GM18511 (cell line): Measurements from ENCODE around the gene TMEM86A.
A peak's percentile ranks its signal among the peaks of the same experiment; 100 is the strongest.

ENCODE experiments used
- ATAC-seq: cut with Tn5 transposase; IDR thresholded peaks from one replicate; pipeline ENCODE4 v1.9.1; 2021; ENCODE audit warnings: mild to moderate bottlenecking, moderate library complexity; ENCODE audit not compliant: unreplicated experiment

TMEM86A gene

GRCh38 chr11:18699848-18700261 is 1.3 kb downstream of the TMEM86A start:
- ATAC-seq = no peak

- no peak for ATAC-seq
Measured at GRCh38 chr11:18700375-18700774, 1.8 kb downstream of the TMEM86A start.

DNA sequence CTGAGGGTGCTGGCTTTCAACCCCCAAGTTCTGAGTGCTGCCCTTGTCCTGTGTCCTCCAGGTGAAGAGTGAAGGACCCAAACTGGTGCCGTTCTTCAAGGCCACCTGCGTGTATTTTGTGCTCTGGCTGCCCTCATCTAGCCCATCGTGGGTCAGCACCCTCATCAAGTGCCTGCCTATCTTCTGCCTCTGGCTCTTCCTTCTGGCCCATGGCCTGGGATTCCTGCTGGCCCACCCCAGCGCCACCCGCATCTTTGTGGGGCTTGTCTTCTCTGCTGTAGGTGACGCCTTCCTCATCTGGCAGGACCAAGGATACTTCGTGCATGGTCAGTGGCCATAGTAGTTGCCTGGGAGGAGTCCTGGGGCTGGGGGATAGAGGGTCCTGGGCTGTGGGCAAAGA is 2.3 kb downstream of the TMEM86A start:
- no peak for ATAC-seq

DNA sequence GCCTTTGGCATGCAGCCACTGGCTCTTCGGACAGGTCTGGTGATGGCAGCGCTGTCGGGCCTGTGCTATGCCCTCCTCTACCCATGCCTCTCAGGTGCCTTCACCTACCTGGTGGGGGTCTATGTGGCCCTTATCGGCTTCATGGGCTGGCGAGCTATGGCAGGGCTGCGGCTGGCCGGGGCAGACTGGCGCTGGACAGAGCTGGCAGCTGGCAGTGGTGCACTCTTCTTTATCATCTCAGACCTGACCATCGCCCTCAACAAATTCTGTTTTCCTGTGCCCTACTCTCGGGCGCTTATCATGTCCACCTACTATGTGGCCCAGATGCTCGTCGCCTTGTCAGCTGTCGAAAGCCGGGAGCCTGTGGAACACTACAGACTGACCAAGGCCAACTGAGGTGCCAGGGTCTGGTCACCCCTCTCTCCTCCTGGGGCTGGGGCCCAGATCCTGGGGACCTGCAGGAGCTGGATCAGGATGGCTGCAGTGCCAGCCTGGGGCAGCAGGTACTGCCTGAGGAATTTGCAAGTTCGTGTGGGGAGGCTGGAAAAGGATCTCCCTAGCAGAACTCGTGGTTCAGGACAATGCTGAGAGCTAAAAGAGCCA is 3.1 kb downstream of the TMEM86A start:
- no peak for ATAC-seq

DNA sequence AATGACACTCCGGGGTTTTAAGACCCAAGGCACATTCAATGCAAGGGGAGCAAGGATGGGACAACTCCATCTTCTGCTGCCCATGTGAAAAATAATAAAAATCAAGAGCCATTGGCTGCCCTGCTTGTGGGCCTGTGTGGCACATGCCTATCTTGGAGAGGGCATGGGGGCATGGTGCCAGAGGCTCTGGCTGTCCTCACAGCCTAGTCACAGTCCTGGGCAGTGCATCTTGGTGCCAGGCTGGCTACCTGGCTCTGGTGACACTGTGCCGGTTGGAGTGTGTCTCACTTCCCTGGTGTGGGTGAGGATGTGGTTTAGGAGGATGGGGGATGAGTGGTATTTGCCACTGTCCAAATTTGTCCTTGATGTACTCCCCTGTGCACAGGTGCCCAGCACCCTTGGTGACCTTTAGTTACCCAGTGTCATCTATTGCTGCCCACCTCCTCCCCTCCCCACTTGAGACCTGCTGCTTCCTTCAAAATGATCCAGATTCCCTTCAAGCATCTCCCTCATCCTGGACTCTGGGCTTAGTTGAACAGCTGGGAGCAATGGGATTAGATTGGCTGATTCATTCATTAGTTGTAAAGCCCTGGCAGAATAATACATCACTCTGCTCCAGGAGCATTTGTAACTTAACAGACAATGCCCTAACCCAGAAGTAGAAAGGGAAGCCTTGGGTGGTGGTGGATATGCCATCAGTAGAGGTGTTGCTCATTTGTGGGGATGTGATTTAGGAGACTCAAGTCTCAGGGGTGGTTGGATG is 4.6 kb downstream of the TMEM86A start:
- ATAC-seq = no peak

GRCh38 chr11:18704045-18704645 is 5.6 kb downstream of the TMEM86A start:
- ATAC-seq = no peak

DNA sequence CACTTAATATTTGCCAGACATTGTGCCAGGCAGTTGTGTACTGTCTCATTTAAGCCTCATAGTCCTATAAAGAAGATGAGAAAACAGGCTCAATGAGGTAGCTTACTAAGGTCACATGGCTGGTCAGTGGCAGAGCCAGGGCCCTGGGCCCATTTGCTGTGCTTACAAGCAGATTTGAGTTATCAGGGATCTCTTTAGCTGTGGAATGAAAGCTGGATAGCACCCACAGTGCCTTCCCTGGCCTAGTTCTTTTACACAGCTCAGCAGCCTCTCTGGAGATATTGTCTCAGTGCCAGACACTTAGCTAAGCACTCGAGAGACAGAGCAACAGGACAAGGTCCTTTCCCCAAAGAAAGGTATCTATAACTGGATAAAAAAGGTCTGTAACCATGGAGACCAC is 6.1 kb downstream of the TMEM86A start:
- no peak for ATAC-seq

GRCh38 chr11:18705651-18706281 is 7.2 kb downstream of the TMEM86A start:
- ATAC-seq = no peak

GRCh38 chr11:18706330-18707243 is 8.0 kb downstream of the TMEM86A start:
- peak; percentile 64 for ATAC-seq

DNA sequence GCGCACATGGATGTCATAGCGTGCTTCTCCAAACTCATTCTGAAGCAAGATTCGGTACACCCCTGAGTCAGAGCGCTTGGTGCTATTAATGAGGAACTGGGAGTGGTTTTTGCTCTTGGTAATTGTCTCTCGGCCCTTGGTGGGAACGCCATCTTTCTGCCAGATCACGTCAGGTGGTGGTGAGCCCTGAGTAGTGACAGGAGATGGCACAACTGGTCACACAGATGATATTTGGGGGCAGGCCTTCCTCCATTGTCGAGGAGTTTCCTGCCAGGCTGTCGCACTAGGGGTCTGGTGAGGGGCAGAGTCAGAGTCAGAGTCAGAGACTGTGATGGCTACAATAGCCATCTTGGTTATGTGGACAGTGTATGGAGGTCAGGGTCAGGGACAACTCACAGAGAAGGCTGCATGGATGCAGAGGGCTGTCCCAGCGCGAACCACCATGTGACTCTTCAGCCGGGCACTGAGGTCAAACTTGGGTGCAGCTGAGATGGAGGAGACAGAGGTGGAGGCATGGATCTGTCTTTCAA is 9.3 kb downstream of the TMEM86A start:
- ATAC-seq = no peak

DNA sequence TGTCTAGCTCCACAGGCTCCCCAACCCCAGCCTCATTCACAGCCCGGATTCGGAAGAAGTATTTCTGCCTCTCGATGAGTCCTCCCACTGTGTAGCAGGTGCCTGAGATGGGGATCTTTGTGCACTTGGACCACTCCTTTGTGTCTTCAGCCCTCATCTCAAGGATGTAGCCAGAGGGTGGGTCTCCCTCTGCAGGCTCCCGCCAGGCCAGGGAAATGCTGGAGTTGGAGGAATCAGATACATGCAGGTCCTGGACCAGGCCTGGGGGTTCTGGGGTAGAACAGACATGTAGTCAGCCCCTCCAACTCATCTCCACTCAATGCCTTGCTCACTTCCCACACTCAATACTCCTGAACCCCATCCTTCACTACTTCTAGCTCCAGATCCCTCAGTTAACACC is 10.8 kb downstream of the TMEM86A start:
- no peak for ATAC-seq

- peak; percentile 45 for ATAC-seq
Measured at GRCh38 chr11:18710545-18710944, 12.0 kb downstream of the TMEM86A start.

DNA sequence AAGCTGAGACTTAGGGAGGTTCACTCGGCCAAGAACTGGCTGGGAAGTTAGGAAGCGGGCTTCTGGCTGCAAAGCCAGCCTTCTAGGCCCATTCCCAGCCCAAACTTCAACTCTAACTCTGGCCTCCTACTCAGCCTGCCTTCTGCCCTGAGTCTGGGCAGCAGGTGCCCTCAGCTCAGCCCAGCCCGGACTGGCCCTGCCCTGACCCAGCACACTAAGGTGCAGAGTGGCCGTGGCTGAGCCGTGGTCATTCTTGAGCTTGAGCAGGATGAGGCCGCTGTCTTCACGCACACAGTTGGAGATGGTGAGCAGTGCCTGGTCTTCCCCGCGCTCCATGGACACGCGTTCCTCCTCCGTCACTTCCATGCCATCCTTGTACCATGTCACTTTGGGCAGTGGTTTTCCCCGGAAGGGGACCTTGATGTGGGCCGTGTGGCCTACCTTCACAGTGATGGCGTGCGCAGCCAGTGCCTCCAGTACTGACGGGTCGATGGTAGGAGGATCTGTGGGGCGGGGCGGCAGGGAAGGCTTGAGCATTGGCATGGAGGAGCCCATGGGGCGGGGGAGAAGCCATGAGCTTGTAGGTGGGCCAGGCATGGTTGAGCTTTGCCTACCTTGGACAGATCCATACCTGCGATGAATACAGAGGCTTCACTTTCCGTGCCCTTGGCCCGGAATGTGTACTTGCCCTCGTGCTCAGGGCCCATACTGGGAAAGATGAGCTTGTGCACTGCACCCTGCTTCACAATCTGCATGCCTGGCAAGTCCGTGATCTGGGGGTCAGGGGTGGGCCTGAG is 15.3 kb downstream of the TMEM86A start:
- no peak for ATAC-seq

GRCh38 chr11:18714443-18714780 is 15.8 kb downstream of the TMEM86A start:
- no peak for ATAC-seq

GRCh38 chr11:18715476-18715875 is 16.9 kb downstream of the TMEM86A start:
- ATAC-seq = no peak

GRCh38 chr11:18720091-18720807 is 21.7 kb downstream of the TMEM86A start:
- no peak for ATAC-seq

DNA sequence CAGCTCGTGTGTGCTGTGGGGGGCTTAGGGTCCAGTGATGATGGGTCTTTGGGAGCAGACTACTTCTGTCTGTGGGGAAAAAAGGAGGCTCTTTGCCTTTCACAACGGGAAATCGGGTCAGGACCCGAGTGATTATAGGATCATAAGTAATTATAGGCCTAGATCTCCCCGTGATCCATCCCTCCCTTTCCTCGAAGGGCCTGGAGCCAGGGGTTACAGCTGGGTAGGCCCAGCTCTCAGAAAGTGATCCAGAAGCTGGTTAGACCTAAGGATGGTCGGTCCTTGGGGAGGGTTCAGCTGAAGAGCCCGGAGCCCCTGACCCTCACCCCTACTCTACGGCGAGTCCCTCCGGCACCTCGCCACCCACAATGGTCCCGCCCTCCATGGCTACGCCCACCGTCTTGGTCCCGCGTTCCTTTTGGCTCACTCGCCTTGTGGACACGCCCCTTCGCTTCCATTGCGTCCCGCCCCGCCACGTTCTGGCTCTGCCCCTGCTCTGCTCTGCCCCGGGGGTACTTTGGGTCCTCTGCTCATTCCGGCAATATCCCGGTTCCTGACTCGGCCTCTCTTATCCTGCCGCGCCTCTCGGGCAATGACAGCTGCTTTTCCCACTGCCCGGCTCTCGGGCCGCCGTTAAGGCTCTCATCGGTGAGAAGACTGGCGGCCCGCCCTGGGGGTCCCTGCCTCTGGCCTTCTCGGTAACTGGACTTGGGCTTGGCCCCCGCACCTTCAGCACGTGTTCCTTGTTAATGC is 22.4 kb downstream of the TMEM86A start:
- peak; percentile 70 for ATAC-seq

DNA sequence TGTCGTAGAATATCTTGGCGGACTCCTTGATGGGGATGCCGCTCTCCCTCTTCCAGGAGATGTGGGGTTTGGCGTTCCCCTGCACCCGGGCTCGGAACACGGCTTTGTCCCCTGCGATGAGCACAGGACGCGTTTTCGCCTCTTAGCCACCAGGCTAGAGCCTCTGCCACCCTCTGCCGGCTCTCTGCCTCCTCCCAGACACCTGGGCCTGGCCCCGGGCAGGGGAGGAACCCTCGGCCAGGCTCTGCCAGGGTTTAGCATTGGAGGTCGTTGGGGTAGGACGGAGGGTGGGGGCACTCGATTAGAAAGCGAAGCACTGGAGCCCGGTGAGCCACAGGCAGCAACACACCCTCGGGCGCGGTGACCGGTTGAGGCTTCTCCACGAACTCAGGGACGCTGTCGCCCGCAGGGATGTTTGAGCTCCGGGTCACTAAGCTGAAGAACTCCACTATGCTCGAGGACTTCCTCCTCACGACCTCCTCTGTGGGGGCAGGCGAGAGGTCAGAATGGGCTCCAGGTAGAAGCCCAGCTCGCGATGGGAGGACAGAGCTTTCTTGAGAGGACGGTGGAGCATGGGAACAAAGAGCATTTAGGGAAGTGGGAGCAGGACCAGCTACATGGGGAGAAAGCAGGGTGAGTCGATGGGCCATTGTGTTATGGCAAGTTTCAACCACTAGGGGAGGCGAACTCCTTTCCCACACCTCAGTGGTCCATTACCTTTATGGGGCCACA is 23.1 kb downstream of the TMEM86A start:
- ATAC-seq = peak; percentile 75
